Measurements from ENCODE around the gene LGALS9. TPM values are rescaled to one million over a fixed set of nuclear protein-coding genes. Genes with fewer than 3 reads are reported as not detected.

The LGALS9 gene
- total and polyA plus RNA-seq, 2 donors (not counting 3 experiments of a cell fraction or from before 2014, with no cell fraction given), result 52.4 to 65.2 TPM

DNA sequence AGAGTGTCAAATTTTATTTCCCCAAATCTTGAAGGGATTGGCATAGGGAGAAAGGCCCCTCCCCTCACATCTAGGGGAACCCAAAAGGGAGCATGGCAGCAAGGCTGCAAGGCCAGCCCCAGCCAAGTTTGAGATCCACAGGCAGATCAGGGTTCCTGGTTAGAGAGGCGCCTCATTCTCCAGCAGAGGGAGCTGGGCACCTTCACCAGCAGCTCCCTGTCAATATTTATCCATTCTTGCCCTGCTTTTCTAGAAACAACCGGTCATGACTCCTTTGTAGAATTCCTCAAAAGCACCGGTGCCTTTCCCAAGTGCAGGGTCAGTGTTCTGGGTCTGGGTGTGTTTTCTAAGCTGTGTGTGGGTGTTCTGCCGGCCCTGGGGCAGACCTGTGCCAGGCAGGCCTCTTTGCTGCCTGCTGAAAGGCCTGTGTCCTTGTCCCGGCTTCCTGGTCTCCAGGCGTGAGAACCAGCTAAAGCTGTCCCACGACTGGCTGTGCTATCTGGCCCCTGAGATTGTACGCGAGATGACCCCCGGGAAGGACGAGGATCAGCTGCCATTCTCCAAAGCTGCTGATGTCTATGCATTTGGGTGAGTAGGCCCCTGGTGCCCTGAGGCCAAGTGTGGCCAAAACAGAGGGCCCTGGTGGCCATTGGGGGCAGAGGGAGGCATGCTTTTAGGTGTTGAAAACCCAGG is 21.2 kb upstream of the LGALS9 start:
- intact Hi-C loops (cut with micrococcal nuclease) (loop anchor here (1.0 kb wide), 1 partner anchor 42 kb away; no protein-coding TSS in a partner anchor), dilution Hi-C loops (cut with MboI; ENCODE audit: extremely low pct_ligation_motif_present, low sequenced_read_pairs) (no loop called here)
- no peaks in the 10 kb centered on the region for H4K20me1 ChIP-seq (replicated peaks; ENCODE audit: control insufficient read depth, extremely low read depth, insufficient read depth, low read length)
- H3K9me1 ChIP-seq (replicated peaks; ENCODE audit: control insufficient read depth, extremely low read depth, insufficient read depth, low read length), result no peaks in the 10 kb centered on the region
- TF ChIP-seq, protein P1, sequence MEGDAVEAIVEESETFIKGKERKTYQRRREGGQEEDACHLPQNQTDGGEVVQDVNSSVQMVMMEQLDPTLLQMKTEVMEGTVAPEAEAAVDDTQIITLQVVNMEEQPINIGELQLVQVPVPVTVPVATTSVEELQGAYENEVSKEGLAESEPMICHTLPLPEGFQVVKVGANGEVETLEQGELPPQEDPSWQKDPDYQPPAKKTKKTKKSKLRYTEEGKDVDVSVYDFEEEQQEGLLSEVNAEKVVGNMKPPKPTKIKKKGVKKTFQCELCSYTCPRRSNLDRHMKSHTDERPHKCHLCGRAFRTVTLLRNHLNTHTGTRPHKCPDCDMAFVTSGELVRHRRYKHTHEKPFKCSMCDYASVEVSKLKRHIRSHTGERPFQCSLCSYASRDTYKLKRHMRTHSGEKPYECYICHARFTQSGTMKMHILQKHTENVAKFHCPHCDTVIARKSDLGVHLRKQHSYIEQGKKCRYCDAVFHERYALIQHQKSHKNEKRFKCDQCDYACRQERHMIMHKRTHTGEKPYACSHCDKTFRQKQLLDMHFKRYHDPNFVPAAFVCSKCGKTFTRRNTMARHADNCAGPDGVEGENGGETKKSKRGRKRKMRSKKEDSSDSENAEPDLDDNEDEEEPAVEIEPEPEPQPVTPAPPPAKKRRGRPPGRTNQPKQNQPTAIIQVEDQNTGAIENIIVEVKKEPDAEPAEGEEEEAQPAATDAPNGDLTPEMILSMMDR (IDR thresholded peaks at IDR 0.05; ENCODE audit: extremely low read depth in 1 of 2, insufficient read depth in 1 of 2, low read depth in 1 of 2, low read length in 2 of 2), result peak; percentile 35 to 69
- TF ChIP-seq FOS (IDR thresholded peaks at IDR 0.05; ENCODE audit: borderline replicate concordance, insufficient read depth, low read length), result no peak
- H3K27ac ChIP-seq (ENCODE audit: insufficient read depth, low read depth, low read length), result no peak overlapping the region
- H3K4me2 ChIP-seq (ENCODE audit: insufficient read depth, low read length), result no peak overlapping the region
- peaks cover 31 to 59% of the 10 kb centered on the region in 2 experiments for H3K36me3 ChIP-seq (ENCODE audit: control insufficient read depth in 2 of 2, extremely low read depth in 1 of 2, insufficient read depth in 2 of 2, low read length in 2 of 2)
- POLR2A ChIA-PET, result no interaction called here
- H3K9me3 ChIP-seq (replicated peaks; ENCODE audit: control insufficient read depth, insufficient read depth, low read length), result no peaks in the 10 kb centered on the region
- H3K9ac ChIP-seq (replicated peaks; ENCODE audit: extremely low read depth, insufficient read depth, low read length), result no peak overlapping the region
- H2AFZ ChIP-seq (ENCODE audit: low read depth, low read length), result no peak overlapping the region
- no peak for FAIRE-seq
- no peaks in the 10 kb centered on the region for H3K79me2 ChIP-seq (ENCODE audit: control insufficient read depth, insufficient read depth, low read length)
- CTCF ChIA-PET, result interaction anchor here (1.0 to 10.3 kb wide), 13 partner anchors 10 to 373 kb away, joined by 3 to 150 read pairs (median 6); no protein-coding TSS in a partner anchor
- no peaks in the 10 kb centered on the region for H3K27me3 ChIP-seq (ENCODE audit: control insufficient read depth in 2 of 2, insufficient read depth in 2 of 2, low read length in 2 of 2)
- no peaks in the 10 kb centered on the region for H3K4me1 ChIP-seq (ENCODE audit: control insufficient read depth, extremely low read depth, insufficient read depth, low read length)
- DNase-seq (ENCODE audit: low read depth, low spot score), result peak; percentile 34
- no TSS peak for BruUV-seq (replicated peaks)
- no peak overlapping the region for H3K4me3 ChIP-seq (replicated peaks in 1 of 3; ENCODE audit: insufficient read depth in 1 of 3, low read depth in 1 of 3, low read length in 3 of 3)

DNA sequence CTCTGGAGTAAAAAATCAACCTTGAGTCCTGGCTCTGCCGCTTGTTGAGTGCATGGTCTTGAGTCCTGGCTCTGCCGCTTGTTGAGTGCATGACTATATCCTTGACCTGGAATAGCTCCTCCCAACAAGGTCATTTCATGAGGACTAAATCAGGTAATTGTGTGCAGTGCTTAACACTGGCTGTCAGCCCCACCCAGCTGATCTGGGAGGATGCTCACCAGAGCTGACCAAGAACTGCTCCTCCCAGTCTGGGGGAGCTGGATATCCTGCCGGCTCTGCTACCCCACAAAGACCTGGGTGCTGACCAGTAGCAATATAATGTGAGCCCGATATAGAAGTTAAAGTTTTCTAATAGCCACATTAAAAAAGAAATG is 20.7 kb upstream of the LGALS9 start:
- Histone ChIP-seq H3K4me2 (ENCODE audit: insufficient read depth, low read length) (no peak overlapping the region), H3K27ac (ENCODE audit: insufficient read depth, low read depth, low read length) (no peak overlapping the region), H3K4me3 (replicated peaks in 1 of 3; ENCODE audit: insufficient read depth in 1 of 3, low read depth in 1 of 3, low read length in 3 of 3) (no peak overlapping the region), H2AFZ (ENCODE audit: low read depth, low read length) (no peak overlapping the region), H3K9me1 (replicated peaks; ENCODE audit: control insufficient read depth, extremely low read depth, insufficient read depth, low read length) (no peaks in the 10 kb centered on the region), H3K79me2 (ENCODE audit: control insufficient read depth, insufficient read depth, low read length) (no peaks in the 10 kb centered on the region), H3K9ac (replicated peaks; ENCODE audit: extremely low read depth, insufficient read depth, low read length) (no peak overlapping the region), H3K27me3 (ENCODE audit: control insufficient read depth in 2 of 2, insufficient read depth in 2 of 2, low read length in 2 of 2) (no peaks in the 10 kb centered on the region), H3K9me3 (replicated peaks; ENCODE audit: control insufficient read depth, insufficient read depth, low read length) (no peaks in the 10 kb centered on the region), H3K4me1 (ENCODE audit: control insufficient read depth, extremely low read depth, insufficient read depth, low read length) (no peaks in the 10 kb centered on the region), H3K36me3 (ENCODE audit: control insufficient read depth in 2 of 2, extremely low read depth in 1 of 2, insufficient read depth in 2 of 2, low read length in 2 of 2) (peaks cover 26 to 56% of the 10 kb centered on the region in 2 experiments), H4K20me1 (replicated peaks; ENCODE audit: control insufficient read depth, extremely low read depth, insufficient read depth, low read length) (no peaks in the 10 kb centered on the region)
- ChIA-PET POLR2A (no interaction called here), CTCF (interaction anchor here (1.2 to 10.3 kb wide), 9 partner anchors 10 to 42 kb away, joined by 3 to 150 read pairs (median 7); no protein-coding TSS in a partner anchor)
- FAIRE-seq (no peak), DNase-seq (ENCODE audit: low read depth, low spot score) (no peak)
- BruUV-seq (replicated peaks), result no TSS peak
- TF ChIP-seq GATA2 (IDR thresholded peaks at IDR 0.05; ENCODE audit: insufficient read depth, insufficient read length, low read depth, low read length) (no peak), JUN (IDR thresholded peaks at IDR 0.05; ENCODE audit: borderline replicate concordance, insufficient read depth, insufficient read length, low read depth) (no peak), POLR2A (IDR thresholded peaks at IDR 0.05; ENCODE audit: low read depth, low read length) (no peak), EZH2 (IDR thresholded peaks at IDR 0.05; ENCODE audit: borderline replicate concordance, low read depth, low read length, severe bottlenecking) (no peak), MYC (IDR thresholded peaks at IDR 0.05; ENCODE audit: low read depth, low read length) (no peak), POLR2AphosphoS5 (IDR thresholded peaks at IDR 0.05; ENCODE audit: insufficient read depth, low read depth, low read length) (no peak), FOS (IDR thresholded peaks at IDR 0.05; ENCODE audit: borderline replicate concordance, insufficient read depth, low read length) (no peak)
- TF ChIP-seq, protein P1 (IDR thresholded peaks at IDR 0.05; ENCODE audit: extremely low read depth in 1 of 2, insufficient read depth in 1 of 2, low read depth in 1 of 2, low read length in 2 of 2), result no peak
- TF ChIP-seq, protein P2, sequence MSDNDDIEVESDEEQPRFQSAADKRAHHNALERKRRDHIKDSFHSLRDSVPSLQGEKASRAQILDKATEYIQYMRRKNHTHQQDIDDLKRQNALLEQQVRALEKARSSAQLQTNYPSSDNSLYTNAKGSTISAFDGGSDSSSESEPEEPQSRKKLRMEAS (IDR thresholded peaks at IDR 0.05; ENCODE audit: insufficient read depth, insufficient read length), result no peak
- dilution Hi-C loops (cut with MboI; ENCODE audit: extremely low pct_ligation_motif_present, low sequenced_read_pairs) (no loop called here), intact Hi-C loops (cut with micrococcal nuclease) (no loop called here)

Data from endothelial cell of umbilical vein (primary cell).